Activated T-cell treated with anti-CD3 and anti-CD28 coated beads, Interleukin-2, amount 50 U/mL, for 48 hours (primary cell): ENCODE results near the gene GLI2.

Source experiments
- DNase-seq, 2 experiments: peaks; one replicate each; pipeline ENCODE4 v3.0.0-alpha.2; 2020

The GLI2 gene

DNA sequence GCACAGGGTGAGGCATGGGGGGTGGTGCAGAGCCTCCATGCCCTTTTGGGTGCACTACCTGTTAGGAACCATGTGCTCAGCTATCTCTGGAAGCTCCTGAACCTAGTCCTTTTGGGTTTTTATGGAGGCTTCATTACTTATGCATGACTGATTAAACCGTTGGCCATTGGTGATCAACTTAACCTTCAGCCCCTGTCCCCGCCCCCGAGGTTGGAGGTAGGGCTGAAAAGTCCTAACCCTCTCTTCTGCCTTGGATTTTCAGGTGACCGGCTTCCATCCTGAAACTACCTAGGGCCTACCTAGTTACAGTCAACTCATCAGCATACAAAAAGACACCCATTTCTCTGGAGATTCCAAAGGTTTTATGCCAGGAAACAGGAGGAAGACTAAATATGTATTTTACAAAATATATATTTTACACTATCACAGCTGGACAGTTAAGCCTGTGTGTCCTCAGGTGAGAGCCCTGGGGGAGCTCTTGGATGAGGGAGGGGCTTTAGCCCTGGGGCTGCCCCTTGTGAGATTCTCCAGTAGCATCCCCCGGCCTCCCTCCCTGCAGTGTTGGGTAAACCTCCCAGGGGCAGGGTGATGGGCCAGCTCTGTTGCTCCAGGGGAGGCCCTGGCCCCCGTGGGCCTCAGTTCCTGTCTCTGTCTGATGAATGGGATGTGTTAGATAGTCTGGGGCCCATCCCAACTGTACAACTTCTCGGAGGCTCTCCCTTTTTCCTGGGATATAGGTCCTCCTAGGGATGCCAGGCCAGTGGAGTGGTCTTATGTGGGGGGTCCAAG lies 24.1 kb downstream of the GLI2 start:
- DNase-seq: no peak

DNA sequence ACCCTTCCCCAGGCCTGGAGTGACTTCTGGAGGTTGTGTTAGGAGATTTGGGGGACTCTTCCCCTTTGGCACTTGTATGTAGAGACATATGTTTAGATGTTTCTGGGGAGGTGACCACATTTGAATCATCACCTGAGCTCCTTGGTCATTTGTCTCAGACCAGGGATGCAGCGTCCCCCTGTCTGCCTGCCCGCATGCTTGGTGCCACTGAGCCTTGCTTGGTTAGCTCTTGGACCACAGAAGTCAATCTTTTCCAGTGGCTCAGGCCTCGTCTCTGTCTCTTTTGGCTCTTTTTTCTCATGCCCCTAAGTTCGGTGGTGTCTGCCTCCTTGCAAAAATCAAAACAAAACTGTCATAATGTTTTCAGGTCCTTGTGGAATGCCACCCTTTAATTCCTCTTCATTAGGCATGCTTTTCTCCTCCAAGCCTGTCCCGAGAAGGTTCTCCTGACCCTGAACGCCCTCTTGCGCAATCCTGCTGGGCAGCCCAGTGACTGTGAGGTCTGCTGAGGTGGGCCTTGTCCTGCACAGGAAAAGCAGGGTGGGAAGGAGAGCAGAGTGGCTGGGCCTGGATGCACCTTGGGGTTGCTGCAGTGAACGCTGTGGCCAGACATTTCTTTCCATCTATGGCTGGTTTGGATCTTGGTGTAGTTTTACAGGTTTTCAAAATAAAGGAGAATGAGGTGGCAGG lies 24.9 kb downstream of the GLI2 start:
- no peak for DNase-seq

- no peak for DNase-seq
These were observed 25.6 kb downstream of the GLI2 start for GRCh38 chr2:120761164-120761861.

GRCh38 chr2:120761911-120762310 lies 26.2 kb downstream of the GLI2 start:
- no peak for DNase-seq

- no peak for DNase-seq
These were observed 26.8 kb downstream of the GLI2 start for GRCh38 chr2:120762341-120763061.

DNA sequence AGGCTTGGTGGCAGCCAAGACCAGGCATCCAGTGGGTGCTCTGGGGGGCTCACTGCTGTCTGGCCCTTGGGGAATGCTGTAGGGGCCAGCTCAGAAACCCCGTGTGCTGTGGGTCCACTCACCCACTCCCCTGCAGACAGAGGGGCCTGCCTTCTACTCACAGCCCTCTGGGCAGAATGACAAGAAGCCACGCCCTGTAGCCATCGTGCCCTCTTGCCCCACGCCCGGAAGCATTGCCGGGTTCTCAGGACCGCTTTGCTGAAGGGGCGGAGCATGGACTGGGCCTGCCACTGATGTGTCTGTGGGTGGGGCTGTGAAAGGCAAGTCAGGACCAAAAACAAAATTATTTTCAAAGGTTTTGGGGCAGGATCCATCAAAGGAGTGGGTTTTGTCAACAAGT lies 27.8 kb downstream of the GLI2 start:
- no peak for DNase-seq

GRCh38 chr2:120763931-120764330 lies 28.3 kb downstream of the GLI2 start:
- DNase-seq: no peak

DNA sequence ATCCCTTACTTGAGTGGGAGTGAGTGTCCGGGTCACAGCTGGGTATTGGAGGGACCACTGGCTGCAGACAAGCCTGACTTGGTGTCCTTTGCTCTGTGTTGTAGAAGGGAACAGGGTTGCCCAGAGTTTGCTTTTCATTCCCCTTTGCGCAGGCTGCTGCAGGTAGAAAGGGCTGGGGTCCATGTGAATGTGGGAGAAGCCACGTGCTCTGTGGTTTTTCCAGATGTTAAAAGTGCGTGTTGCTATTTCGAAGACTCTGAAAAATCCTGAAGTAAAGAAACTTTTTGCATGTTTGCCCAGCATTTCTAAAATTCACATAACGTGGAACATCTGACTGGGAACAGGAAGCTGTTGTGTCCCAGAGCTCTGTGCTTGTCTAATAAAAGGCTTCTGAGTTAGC lies 28.8 kb downstream of the GLI2 start:
- no peak for DNase-seq

GRCh38 chr2:120764991-120765677 lies 29.5 kb downstream of the GLI2 start:
- no peak for DNase-seq

DNA sequence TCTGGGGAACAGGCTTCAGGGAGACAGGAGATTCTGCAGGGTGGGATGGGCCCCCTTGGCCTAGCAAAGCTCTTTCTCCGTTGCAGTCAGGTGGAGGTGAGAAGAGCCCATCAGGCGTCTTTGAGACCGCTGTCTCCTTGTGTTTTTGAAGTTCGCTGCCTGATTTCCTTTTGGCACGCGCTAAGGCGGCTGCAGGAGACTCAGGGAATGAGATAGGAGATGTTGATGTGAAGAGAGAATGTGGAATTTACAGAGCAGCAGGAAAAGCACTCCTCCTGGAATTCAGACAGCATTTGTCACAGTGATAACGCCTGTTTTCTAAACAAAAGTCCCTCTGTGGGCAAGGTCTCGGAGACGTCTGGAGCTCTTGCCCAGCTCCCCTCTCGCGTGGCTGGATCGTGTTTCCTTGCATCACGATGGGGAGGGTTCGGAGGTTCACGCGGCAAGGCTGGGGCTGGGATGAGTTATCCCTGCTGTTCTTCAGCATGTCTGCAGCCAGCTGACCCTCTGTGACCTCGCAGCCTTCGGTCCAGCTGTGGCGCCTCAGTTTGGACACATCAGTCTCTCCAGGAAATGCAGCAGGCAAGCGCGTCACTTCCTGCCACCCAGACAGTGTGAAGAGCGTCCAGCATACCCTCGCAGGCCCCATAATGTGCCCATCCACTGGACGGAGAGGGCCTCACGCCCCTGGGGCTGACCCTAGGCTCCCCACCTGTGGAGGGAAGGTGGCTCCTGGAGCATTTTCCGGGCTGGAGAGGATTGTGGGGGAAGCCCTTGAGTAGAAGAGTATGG lies 30.2 kb downstream of the GLI2 start:
- DNase-seq: no peak

DNA sequence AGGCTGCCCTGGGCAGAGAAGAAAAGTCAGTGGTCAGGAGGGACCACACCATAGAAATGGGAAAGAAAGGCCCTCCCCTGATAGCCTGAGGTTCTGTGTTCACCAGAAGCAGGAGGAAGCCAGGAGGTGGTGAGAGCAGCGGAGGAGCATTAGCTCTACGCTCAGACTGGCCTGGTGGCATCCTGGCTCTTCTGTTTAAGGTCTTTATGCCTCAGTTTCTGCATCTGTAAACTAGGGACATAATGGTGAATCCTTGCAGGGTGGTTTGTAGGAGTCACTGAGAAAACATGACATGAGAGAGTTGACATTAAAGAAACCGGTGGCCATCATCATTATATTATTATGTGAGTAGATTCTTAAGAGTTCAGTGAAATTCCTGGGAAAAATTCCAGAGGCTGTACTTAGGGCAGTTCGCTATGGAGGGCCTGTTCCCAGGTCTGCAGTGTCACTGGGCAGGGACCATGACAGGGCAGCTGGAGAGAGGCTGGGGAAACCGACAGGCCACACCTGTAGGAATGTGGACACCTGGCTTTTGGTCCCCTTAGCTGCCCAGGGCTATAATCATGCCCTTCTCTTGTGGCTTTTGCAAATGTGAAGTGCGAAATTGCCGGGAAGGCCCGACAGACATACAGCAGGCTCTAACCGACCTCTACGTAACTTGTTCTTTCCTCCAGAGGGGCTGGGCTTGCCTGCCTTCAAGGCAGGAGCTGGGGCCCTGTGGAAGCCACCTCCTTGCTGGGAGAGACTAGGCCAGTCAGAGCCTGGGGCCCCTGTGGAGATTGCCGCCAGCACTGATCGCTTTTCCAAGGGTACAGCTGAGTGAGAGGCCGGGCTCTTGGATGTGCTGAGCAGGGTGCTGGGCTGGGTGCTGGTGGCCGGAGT lies 31.0 kb downstream of the GLI2 start:
- DNase-seq: no peak

DNA sequence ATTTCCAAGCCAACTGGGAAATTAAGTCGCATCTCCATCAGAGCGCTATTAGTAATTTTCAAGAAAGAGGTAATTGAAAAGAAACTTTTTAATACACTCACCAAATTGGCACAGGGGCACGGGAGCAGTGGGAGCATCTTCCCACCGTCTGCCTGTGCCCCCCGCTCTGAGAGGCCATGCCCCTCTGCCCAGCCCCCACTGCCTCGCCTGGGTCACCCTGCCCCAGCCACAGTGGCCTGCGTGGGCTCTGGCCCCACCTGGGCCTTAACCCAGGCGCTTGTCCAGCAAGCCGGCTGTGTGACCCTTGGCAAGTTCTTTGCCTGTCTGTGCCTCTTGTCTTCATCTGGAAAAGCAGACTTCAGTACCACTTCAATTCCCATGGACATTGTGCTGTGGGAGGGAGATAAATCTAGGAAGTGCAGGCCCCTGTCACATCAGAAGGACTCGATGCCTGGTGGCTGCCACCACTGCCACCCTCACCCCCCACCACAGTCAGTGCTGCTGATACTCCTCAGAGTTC lies 31.9 kb downstream of the GLI2 start:
- no peak for DNase-seq

GRCh38 chr2:120768112-120769048 lies 32.7 kb downstream of the GLI2 start:
- no peak for DNase-seq

DNA sequence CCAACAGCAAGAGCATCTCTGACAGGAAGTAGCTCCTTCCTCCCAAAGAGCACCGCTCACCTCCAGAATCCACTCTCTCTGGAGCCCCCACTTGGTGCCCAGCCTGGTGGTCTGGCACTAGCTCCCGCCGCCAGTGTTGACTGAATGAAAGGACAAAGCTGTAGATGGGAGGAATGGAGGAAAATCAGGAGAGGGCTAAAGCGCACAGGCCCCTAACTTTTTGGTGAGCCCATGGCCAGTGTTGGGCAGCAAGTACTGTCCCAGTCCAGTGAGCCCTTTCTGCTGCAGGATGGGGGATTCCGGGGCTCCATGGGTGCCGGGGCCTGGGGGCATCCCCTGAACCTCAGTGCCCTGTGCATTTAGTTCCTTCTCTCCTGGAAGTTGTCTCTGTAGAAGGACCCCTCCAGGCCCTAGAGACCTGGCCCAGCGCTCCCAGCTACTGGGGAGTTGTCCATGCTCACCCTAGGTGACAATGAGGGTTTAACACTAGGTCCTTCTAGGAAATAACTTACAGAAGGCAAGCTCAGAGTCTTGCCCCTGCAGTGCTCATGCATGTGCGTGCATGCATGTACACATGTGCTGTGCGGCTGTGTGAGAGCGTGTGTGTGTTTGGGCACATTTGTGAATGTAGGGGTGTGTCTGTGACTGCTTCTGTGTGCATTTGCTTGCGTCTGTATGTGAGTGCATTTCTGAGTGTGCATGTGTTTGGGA lies 33.6 kb downstream of the GLI2 start:
- DNase-seq: no peak

- no peak for DNase-seq
These were observed 34.1 kb downstream of the GLI2 start for GRCh38 chr2:120769787-120770120.

- no peak for DNase-seq
These were observed 34.5 kb downstream of the GLI2 start for GRCh38 chr2:120770176-120770575.

GRCh38 chr2:120770641-120771040 lies 35.0 kb downstream of the GLI2 start:
- DNase-seq: no peak

DNA sequence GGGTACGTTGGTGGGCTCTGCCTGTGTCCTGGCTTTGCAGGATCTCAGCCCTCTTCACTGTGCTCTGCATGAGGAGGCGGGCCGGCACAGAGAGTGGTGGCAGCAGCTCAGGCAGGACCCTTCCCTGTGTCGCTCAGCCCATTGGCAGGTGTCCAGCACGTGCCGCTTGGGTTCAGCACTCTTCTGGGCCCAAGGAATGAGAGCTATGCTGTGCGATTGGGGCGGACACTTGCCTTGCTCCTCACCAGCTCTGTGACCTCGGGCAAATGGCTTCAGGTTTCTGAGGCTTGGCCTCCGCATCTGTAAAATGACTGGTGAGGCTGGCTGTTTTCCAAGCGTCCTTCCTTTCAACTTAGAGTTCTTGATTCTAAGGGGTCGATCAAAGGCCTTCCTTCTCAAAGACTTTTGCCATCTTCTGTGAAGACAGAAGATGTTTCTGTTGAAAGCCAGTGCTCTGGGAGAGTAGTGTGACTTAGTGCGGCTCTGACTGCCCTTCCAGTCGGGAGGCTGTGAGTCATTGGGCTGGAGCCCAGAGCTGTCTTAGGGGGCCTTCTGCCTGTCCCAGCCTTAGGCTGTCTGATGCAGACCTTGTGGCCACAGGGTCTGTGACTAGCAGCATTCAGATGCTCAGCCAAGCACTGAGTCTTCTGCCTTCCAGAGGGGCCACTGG lies 35.6 kb downstream of the GLI2 start:
- DNase-seq: no peak
